ENCODE results near the gene BORCS5.

DNA sequence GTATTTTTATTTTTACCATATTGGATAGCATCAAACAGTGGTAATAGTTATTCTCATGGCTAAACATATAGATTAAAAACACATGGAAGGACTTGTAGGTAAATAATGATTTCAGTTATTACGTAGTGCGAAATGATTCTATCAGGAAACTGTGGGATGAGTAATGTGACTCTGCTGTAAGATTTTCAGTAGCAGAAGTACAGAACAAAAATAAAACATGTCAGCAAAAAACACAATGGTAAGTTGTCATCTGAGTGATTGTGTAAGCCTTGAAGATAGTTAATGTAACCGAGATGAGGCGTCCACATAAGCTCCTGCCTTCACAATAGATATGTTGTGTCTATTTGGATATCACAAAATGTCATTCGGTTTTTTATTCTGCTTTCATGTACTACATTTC lies 99.8 kb downstream of the BORCS5 start:
- TF ChIP-seq, protein P1, sequence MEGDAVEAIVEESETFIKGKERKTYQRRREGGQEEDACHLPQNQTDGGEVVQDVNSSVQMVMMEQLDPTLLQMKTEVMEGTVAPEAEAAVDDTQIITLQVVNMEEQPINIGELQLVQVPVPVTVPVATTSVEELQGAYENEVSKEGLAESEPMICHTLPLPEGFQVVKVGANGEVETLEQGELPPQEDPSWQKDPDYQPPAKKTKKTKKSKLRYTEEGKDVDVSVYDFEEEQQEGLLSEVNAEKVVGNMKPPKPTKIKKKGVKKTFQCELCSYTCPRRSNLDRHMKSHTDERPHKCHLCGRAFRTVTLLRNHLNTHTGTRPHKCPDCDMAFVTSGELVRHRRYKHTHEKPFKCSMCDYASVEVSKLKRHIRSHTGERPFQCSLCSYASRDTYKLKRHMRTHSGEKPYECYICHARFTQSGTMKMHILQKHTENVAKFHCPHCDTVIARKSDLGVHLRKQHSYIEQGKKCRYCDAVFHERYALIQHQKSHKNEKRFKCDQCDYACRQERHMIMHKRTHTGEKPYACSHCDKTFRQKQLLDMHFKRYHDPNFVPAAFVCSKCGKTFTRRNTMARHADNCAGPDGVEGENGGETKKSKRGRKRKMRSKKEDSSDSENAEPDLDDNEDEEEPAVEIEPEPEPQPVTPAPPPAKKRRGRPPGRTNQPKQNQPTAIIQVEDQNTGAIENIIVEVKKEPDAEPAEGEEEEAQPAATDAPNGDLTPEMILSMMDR (IDR thresholded peaks at IDR 0.05), result no peak
- no peak for TF ChIP-seq POLR2A (IDR thresholded peaks at IDR 0.05)

Measured in testis (tissue), 2 donors.